ENCODE results near the gene UBASH3B.

DNA sequence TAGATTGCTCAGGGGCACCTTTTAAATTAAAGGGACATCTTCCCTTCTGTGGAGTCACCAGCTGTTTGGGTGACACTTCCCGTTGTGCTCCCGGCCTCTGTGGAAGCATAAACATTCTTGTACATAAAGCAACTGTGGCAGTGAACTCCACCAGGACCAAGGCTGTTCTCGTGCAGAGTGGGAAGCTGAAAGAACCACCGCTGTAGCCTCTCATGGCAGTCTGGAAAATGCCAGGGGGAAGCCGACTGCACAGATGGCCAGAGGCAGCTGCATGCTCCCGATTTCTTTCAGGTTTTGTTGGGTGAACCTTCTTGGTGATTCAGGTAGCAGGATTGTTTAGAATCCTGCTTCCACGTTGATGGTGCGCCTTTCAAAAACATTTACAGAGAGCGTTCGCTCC, 10.3 kb downstream of the UBASH3B start:
- TF ChIP-seq CTCF (IDR thresholded peaks at IDR 0.05) (no peak), ZFX (IDR thresholded peaks at IDR 0.05; ENCODE audit: borderline replicate concordance) (no peak)
